G401 (cell line): Measurements from ENCODE around the gene SPN. TPM values are rescaled to one million over a fixed set of nuclear protein-coding genes. Genes with fewer than 3 reads are reported as not detected.
A peak's percentile ranks its signal among the peaks of the same experiment; 100 is the strongest.
"Not testable (repeated sequence)": the region's sequence is repeated elsewhere in the genome, so short reads cannot be mapped to it uniquely, and the experiment has no call there.

Experiments
- DNase-seq: peaks from one replicate; pipeline ENCODE4 v3.0.0-alpha.2; 2015; ENCODE audit warnings: low spot score
- in situ Hi-C: cut with HindIII; loops from 2 replicates; pipeline ENCODE4 v1.10.0; 2016; ENCODE audit warnings: low sequenced_read_pairs, mixed read lengths
- total RNA-seq: library from RNA; depleted of rRNA; stranded (reverse); fragments of >200 nt; shearing (Covaris generic); gene quantifications from 2 replicates; pipeline ENCODE4 v1.2.3, GENCODE V29; 2014

The SPN gene
- total RNA-seq, 1 experiment from 2014 or later = 0.37 TPM

DNA sequence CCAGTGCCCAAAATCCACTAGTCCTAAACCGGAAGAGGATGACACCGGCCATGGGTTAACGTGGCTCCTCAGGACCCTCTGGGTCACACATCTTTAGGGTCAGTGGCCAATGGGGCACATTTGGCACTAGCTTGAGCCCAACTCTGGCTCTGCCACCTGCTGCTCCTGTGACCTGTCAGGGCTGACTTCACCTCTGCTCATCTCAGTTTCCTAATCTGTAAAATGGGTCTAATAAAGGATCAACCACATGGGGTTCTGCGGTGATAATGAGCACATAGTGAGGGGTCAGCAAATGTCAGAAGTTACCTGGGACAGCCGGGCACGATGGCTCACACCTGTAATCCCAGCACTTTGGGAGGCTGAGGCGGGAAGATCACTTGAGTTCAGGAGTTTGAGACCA lies 34.3 kb downstream of the SPN start:
- DNase-seq = no peak
- in situ Hi-C loops = no loop called here

- in situ Hi-C loops = no loop called here
- no peak for DNase-seq
Measured at GRCh38 chr16:29698042-29698441, 35.0 kb downstream of the SPN start.

DNA sequence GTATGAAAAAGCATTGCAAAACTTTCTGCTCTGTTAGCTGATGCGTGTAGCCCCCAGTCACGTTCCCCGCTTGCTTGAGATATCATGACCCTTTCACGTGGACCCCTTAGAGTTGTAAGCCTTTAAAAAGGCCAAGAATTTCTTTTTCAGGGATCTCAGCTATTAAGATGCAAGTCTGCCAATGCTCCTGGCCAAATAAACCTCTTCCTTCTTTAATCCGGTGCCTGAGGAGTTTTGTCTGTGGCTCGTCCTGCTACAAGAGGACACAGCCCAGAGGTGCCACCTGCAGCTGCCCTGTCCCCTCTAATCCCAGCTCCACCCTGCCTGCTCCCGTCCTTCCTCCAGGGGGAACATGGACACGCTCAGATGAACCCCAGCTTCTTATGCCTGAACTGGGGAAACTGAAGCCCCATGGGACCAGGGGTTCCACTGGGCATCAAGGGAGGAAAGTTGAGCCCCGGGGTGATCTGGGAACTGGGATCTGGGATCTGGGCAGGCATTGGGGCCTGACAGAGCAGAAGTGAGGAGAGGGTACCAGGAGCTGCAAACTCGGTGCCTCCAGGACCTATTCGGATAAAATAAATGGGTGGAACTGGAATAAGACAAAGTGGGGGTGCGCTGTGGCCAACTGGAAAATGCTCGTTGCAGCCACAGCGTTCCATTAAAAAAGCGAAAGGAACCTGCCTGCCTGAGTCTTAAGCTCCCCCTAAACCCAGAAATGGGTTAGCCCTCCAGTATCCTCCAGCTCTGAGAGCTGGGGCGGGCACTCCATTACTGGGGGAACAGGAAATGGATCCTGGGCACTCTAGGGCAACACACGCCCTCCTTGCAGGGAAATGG lies 35.7 kb downstream of the SPN start:
- in situ Hi-C loops = no loop called here
- DNase-seq = no peak

DNA sequence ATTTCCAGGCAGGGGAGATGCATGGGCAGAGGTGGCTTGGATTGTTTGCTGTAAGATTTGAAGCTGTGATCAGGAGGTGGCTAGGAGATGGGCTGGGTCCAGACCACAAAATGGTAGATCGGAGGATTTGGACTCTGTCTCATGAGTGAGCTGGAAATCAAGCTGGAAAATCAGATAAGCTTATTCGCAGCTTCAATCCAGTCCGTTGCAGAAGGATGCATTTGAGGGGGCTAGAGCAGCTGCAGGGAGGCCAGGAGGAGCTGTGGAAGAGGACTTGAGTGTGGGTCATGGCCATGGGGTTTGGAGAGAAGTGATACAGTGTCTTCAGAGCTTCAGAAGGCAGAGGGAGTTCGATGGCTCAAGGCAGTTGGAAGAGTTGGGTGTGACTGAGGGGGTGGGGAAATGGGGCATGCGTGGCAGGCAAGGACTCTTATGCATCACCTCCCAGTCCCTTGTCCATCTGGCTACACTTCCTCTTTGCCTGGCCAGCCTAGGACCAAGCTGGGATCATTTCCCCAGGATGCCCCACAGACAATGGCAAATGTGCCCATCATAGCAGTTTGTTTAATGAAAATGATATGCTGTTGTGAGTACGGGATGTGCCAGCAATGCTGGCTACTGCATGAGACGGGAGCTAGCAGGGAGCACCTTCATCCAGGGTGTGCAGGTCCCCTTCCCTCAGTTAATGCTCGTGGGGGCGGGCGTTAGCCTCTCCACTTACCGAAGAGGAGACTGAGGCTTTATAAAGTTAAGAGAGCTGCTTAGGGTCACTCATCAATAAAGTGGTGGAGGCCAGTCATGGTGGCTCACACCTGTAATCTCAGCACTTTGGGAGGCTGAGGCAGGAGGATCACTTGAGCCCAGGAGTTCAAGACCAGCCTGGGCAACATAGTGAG lies 36.5 kb downstream of the SPN start:
- in situ Hi-C loops = no loop called here
- no peak for DNase-seq

- DNase-seq = peak; percentile 75
- in situ Hi-C loops = no loop called here
Measured at GRCh38 chr16:29700253-29700987, 37.4 kb downstream of the SPN start.

GRCh38 chr16:29701214-29701555 lies 38.1 kb downstream of the SPN start:
- in situ Hi-C loops = no loop called here
- no peak for DNase-seq

GRCh38 chr16:29702269-29702668 lies 39.2 kb downstream of the SPN start:
- in situ Hi-C loops = no loop called here

DNA sequence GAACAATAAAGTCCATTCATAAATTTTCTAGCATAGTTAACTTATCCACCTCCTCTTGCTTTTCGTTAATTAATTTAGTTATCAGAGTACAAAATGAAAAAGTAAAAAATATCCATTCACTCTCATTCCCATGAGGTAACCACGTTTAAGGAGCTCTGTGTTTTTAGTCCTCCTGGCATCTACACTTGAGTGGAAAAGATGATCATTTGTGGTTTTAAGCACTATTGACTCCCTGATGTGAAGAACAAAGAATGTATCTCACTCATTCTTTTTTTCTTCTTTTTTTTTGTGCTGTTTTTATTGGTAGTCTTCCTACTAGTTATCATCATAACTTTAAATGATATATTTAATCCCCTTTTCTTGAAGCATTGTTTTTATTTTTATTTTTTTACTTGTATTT lies 42.0 kb downstream of the SPN start:
- no peak for DNase-seq
- in situ Hi-C loops = no loop called here

More at GRCh38 chr16:29702269-29702668, 39.2 kb downstream of the SPN start:
- no peak for DNase-seq

DNA sequence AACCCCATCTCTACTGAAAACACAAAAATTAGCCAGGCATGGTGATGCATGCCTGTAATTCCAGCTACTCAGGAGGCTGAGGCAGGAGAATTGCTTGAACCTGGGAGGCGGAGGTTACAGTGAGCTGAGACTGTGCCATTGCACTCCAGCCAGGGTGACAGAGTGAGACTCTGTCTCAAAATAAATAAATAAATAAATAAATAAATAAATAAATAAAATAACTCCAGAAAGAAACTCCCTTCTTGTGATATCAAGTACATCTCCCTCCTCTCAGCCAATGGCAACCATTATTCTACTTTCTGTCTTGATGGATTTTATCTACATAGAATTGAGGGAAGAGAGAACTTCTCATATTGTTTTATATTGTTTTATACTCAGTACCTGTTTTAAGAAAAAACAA lies 44.1 kb downstream of the SPN start:
- in situ Hi-C loops = not testable (repeated sequence)

GRCh38 chr16:29708917-29709600 lies 46.0 kb downstream of the SPN start:
- in situ Hi-C loops = no loop called here
- no peak for DNase-seq

More for the DNA sequence above, 44.1 kb downstream of the SPN start:
- DNase-seq = not testable (repeated sequence)

GRCh38 chr16:29709657-29710056 lies 46.6 kb downstream of the SPN start:
- in situ Hi-C loops, DNase-seq: not testable (repeated sequence)

- in situ Hi-C loops = no loop called here
- peak; percentile 81 for DNase-seq
Measured at GRCh38 chr16:29710227-29711219, 47.5 kb downstream of the SPN start.

GRCh38 chr16:29712809-29713208 lies 49.8 kb downstream of the SPN start:
- in situ Hi-C loops = no loop called here
- DNase-seq = no peak

- in situ Hi-C loops = no loop called here
- DNase-seq = no peak
Measured at GRCh38 chr16:29714396-29714795, 51.3 kb downstream of the SPN start.

- no peak for DNase-seq
- in situ Hi-C loops = no loop called here
Measured at GRCh38 chr16:29714972-29715371, 51.9 kb downstream of the SPN start.

- in situ Hi-C loops = no loop called here
- no peak for DNase-seq
Measured at GRCh38 chr16:29717113-29717512, 54.1 kb downstream of the SPN start.

DNA sequence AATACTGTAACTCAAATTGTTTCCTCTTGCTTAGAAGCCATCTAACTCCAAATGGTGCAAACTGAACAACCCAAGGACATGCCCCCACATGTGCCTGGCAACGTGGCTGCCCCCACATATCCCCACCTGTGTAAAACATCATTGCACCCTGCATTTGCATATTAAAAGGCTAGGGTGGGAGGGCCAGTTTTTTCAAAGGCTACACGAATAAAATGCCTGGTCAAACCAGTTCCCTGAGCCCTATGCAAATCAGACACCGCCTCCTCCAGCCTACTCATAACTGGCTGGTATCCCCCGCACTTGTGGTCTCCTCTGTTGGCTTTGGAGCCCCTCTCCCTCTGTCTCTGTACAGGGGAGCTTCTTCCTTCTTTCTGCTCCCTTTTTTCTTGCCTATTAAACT lies 56.0 kb downstream of the SPN start:
- DNase-seq = no peak
- in situ Hi-C loops = no loop called here
